Middle frontal gyrus (tissue), 1 donor: ENCODE results near the gene PDE4D.
"Not testable (repeated sequence)": the region's sequence is repeated elsewhere in the genome, so short reads cannot be mapped to it uniquely, and the experiment has no call there.

Experiments
- DNase-seq: peaks from one replicate; pipeline ENCODE4 v3.0.0-alpha.2; 2015; ENCODE audit warnings: low spot score; ENCODE audit errors: extremely low spot score

The PDE4D gene

GRCh38 chr5:59058969-59059687, 834.4 kb downstream of the PDE4D start:
- DNase-seq, result no peak

- no peak for DNase-seq
These were observed 835.3 kb downstream of the PDE4D start for GRCh38 chr5:59058237-59058636.

DNA sequence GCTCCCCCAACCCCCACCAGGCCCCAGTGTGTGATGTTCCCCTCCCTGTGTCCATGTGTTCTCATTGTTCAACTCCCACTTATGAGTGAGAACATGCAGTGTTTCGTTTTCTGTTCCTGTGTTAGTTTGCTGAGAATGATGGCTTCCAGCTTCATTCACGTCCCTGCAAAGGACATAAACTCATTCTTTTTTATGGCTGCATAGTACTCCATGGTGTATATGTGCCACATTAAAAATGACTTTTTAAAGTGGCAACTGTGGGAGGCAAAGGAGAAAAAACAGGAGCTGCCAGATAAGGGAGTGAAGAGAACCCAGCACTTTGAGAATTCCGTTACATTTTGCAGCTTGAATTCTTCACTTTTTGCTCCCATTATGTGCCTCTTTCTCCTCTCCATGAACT, 836.9 kb downstream of the PDE4D start:
- DNase-seq, result not testable (repeated sequence)

- no peak for DNase-seq
These were observed 837.6 kb downstream of the PDE4D start for GRCh38 chr5:59055745-59056448.

GRCh38 chr5:59054963-59055528, 838.5 kb downstream of the PDE4D start:
- DNase-seq, result no peak

GRCh38 chr5:59051951-59052350, 841.6 kb downstream of the PDE4D start:
- no peak for DNase-seq

DNA sequence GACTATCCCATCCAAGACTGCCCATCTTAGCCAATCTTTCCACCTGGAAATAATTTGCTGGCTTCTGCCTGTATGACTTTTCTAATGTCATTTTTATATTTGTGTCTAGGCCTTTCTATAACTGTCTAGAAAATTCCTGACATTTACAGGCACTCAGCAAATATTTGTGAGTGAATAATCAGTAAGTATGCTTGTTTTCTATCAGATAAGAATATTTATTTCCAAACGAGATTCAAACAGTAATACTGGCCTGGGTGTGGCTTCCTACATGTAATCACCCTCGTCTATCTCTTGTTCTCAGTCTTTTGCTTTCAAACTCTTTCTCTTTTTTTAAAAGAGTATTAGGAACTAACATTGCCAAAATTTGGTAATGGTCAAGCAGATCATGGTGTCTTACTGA, 844.4 kb downstream of the PDE4D start:
- DNase-seq, result no peak

DNA sequence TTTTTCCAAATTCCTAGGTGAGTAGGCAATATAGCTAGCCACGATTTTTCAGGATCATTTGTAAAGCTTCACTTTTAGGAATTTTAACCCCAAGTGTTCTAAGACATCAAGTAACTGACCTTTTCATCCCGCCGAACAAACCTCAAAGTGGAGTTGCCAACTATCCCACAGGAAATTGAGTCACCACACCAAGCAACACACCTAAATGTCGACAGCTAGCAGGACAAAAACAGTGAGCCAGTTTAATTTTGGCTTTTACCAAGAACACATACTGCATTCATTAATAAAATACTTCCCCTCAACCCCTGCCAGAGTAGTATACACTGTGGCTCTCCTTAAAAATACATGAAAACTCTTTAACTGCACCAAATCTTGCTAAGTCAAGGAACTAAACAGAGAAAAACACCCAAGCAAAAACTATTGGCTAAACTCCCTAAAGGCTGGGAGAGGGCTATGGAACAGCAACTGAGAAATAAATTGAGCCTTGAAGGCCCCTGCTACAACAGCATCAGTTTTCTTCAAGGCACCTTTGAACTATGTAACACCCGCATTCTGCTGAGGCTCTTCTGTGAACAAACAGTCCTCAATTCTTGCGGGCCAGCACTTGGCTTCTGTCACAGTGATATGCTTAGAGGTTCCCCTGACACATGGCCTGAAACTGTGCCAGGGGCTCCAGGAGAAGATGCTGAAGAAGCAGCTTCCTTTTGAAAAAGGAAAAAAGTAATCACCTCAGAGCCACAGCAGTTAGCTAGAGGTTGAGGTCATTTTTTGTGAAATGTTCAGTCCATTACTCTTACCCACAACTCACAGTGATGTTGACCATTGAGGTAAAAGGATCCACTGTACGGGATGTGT, 851.1 kb downstream of the PDE4D start:
- DNase-seq, result no peak

GRCh38 chr5:59041355-59041754, 852.2 kb downstream of the PDE4D start:
- no peak for DNase-seq

- no peak for DNase-seq
These were observed 852.7 kb downstream of the PDE4D start for GRCh38 chr5:59040804-59041201.

- no peak for DNase-seq
These were observed 853.3 kb downstream of the PDE4D start for GRCh38 chr5:59040024-59040803.

DNA sequence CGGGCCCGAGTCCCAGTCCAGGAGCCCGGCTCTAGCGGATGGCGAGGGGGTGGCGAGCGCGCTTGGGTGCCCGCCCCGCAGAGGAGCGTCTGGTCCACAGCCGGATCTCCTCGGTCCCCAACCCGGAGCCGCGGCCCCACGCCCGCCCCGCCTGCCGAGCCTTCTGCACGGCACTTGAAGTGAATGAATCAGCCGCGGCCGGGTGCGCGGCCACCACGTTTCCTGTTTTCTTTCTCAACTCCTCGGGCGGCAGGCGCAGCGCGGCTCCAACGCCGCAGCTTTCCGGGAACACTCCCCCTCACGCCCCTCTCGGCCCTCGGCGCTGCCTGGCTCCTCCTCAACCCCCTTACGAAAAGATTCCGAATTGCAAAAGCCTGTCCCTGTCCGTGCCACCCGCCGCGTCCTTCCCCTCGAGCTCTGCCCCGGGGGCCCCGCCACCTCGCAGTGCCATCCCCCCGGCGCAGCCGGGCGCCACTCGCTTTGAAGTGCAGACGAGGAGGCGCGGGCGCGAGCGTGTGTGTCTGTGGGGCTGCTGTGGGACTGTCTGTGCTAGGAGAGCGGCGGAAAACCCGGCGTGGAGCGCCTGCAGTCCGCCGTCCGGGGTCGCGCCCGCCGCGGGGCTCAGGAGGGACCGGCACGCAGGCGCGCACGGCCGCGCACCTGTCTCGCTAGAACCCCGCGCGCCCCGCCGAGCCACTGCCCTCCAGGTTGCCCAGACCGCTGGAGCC, 854.1 kb downstream of the PDE4D start:
- no peak for DNase-seq

DNA sequence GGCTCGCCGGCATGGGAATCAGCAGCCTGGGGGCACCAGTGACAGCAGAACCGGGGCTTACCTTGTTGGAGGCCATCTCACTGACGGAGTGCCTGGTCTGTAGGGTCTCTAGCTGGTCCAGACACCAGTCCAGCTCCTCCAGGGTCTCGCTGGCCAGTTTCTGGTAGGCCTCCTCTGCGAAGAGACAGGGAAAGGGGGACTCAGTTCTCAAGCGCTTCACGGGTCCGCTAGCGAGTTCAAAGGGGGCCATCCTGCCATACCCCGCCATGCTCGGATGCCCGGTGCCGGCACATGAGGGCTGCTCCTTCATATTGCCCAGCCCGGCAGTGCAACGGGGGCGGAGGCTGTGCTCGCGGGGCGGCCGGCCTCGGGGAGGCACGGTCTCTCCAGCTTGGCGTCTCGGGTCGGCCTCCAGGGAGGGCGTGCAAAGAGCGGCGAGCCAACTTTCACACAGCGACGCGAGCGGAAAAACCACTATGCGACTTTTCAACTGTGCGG, 854.7 kb downstream of the PDE4D start:
- DNase-seq, result no peak

- no peak for DNase-seq
These were observed 855.4 kb downstream of the PDE4D start for GRCh38 chr5:59037941-59038797.

- DNase-seq, result no peak
These were observed 856.1 kb downstream of the PDE4D start for GRCh38 chr5:59037453-59037852.

- no peak for DNase-seq
These were observed 856.5 kb downstream of the PDE4D start for GRCh38 chr5:59037041-59037440.

- no peak for DNase-seq
These were observed 857.1 kb downstream of the PDE4D start for GRCh38 chr5:59036274-59036961.

DNA sequence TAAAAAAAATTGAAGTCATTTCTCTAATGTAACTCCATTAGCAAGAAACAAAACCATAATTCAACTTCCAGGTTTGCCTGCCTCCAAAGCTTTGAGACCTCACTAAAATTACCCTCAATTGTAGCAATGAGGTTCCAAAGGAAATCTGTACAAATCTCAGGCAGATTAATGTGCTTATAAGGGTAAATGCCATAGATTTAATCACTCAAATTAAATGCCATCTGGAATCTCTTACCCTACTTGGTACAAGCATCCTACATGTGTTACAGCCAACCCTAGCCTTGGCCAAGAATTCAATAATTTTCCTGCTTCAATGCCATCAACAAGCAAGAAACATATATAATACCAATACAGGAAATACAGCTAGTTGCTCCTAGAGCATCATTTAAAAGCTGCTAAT, 857.8 kb downstream of the PDE4D start:
- no peak for DNase-seq
